K562 (cell line): Measurements from ENCODE around the gene CCDC85A. TPM values are rescaled to one million over a fixed set of nuclear protein-coding genes. Genes with fewer than 3 reads are reported as not detected.

Experiments
- ATAC-seq: fragments of 200-7000 bp; cut with Tn5 transposase; 3 replicates; pipeline ENCODE4 v1.9.1; 2020; ENCODE audit warnings: moderate library complexity
- BruUV-seq: library from RNA; stranded (reverse); fragments of 400-500 nt; replicated peaks from 2 replicates; lab custom pipeline; 2021; lab: Mats Ljungman, UMichigan
- CTCF ChIA-PET: fragments of 300-600 bp; formaldehyde crosslinking; extraction: SDS; loops from one replicate; lab custom pipeline; 2021; ENCODE audit warnings: low intra/inter-chr PET ratio; lab: Yijun Ruan, JAX
- POLR2A ChIA-PET: fragments of 300-600, 350-650 bp; sonication (Branson Sonifier 250); formaldehyde crosslinking; extraction: SDS; loops from one replicate; lab custom pipeline; 2021; ENCODE audit warnings: antibody characterized with exemption, inconsistent platforms; lab: Yijun Ruan, JAX
- DNase-seq, 4 experiments: peaks; one replicate each; pipeline versions ENCODE4 v3.0.0 to v3.0.0-alpha.2; 2011 to 2018; ENCODE audit warnings: low spot score in 3 of 4, mixed read lengths in 3 of 4; ENCODE audit errors: extremely low read depth in 1 of 4
- FAIRE-seq: peaks from 2 replicates; lab custom pipeline; 2011; peaks lifted over from hg19 to GRCh38; lab: Jason Lieb, UNC
- H2AFZ ChIP-seq: 2 replicates; pipeline ENCODE4 v1.6.0; 2011; ENCODE audit warnings: low read depth, low read length, control low read depth, inconsistent platforms
- H3K27ac ChIP-seq: fragments of 200-600 bp; 3 replicates; pipeline ENCODE4 v1.8.0; 2011; ENCODE audit warnings: low read depth, mild to moderate bottlenecking, control low read depth, inconsistent platforms, low read length, moderate library complexity, mixed read lengths; ENCODE audit errors: extremely low read depth
- H3K27me3 ChIP-seq, 2 experiments: fragments of 300-600 bp in 1 of 2; 2 replicates in 1 of 2; 3 replicates in 1 of 2; pipeline versions ENCODE4 v1.6.0 to v1.8.0; 2011; ENCODE audit warnings: inconsistent platforms in 2 of 2, low read length in 2 of 2, mild to moderate bottlenecking in 1 of 2, mixed read lengths in 1 of 2, moderate library complexity in 1 of 2; ENCODE audit not compliant: control insufficient read depth in 2 of 2, insufficient read depth in 2 of 2
- H3K36me3 ChIP-seq: fragments of 300-600 bp; 3 replicates; pipeline ENCODE4 v1.8.0; 2011; ENCODE audit warnings: mild to moderate bottlenecking, low read length, inconsistent platforms; ENCODE audit not compliant: control insufficient read depth, insufficient read depth
- H3K4me1 ChIP-seq, 2 experiments: fragments of 200-600 bp in 1 of 2; replicated peaks in 1 of 2; 2 replicates in 1 of 2; 3 replicates in 1 of 2; pipeline versions ENCODE4 v1.5.1 to v1.8.0; 2011; ENCODE audit warnings: inconsistent platforms in 2 of 2, low read length in 2 of 2, mild to moderate bottlenecking in 1 of 2, mixed read lengths in 1 of 2, moderate library complexity in 1 of 2; ENCODE audit not compliant: control insufficient read depth in 2 of 2, insufficient read depth in 2 of 2
- H3K4me2 ChIP-seq: 2 replicates; pipeline ENCODE4 v1.6.1; 2011; ENCODE audit warnings: low read length, control low read depth, inconsistent platforms, mixed read lengths; ENCODE audit not compliant: insufficient read depth
- H3K4me3 ChIP-seq: fragments of 200-600 bp; sonication (generic), shearing (Covaris generic); 2 replicates; pipeline ENCODE4 v1.5.1; 2016; ENCODE audit warnings: control low read depth, inconsistent platforms
- H3K79me2 ChIP-seq: fragments of 200-600 bp; 3 replicates; pipeline ENCODE4 v1.8.0; 2011; ENCODE audit warnings: low read length, inconsistent platforms; ENCODE audit not compliant: control insufficient read depth, insufficient read depth
- H3K9ac ChIP-seq, 2 experiments: 2 replicates each; pipeline versions ENCODE4 v1.6.0 to v1.6.1; 2011; ENCODE audit warnings: low read depth in 2 of 2, low read length in 2 of 2, control low read depth in 1 of 2, inconsistent platforms in 1 of 2, mild to moderate bottlenecking in 1 of 2, mixed read lengths in 1 of 2; ENCODE audit not compliant: insufficient read depth in 1 of 2
- H3K9me1 ChIP-seq: one replicate; pipeline ENCODE4 v1.6.0; 2011; ENCODE audit warnings: inconsistent platforms, mild to moderate bottlenecking, low read length, moderate library complexity; ENCODE audit not compliant: control insufficient read depth, insufficient read depth
- H3K9me3 ChIP-seq: replicated peaks from 2 replicates; pipeline ENCODE4 v1.5.1; 2011; ENCODE audit warnings: low read depth, low read length, inconsistent platforms; ENCODE audit not compliant: control insufficient read depth, insufficient read depth
- H4K20me1 ChIP-seq: replicated peaks from 2 replicates; pipeline ENCODE4 v1.6.1; 2011; ENCODE audit warnings: low read length, inconsistent platforms, mixed read lengths; ENCODE audit not compliant: control insufficient read depth, insufficient read depth
- ARID1B ChIP-seq: fragments of 450-650 bp; IDR thresholded peaks from 2 replicates; pipeline ENCODE4 v1.6.1; 2016; ENCODE audit warnings: antibody characterized with exemption, mild to moderate bottlenecking, inconsistent platforms
- ESRRB ChIP-seq: fragments of 250-450 bp; sonication (Bioruptor Pico); IDR thresholded peaks from 2 replicates; pipeline ENCODE4 v1.5.0; 2020; ENCODE audit warnings: mild to moderate bottlenecking, moderate library complexity, borderline replicate concordance
- FOXM1 ChIP-seq, 2 experiments: fragments of 450-650 bp in 1 of 2; sonication (generic) in 1 of 2; formaldehyde crosslinking in 1 of 2; IDR thresholded peaks; 2 replicates each; pipeline versions ENCODE4 v1.6.1 to v1.9.0; 2017 to 2022; ENCODE audit warnings: low read depth in 2 of 2, mild to moderate bottlenecking in 2 of 2, missing genetic modification reagents in 1 of 2, moderate library complexity in 1 of 2
- NCOA1 ChIP-seq: fragments of 450-650 bp; IDR thresholded peaks from 2 replicates; pipeline ENCODE4 v1.6.1; 2016; ENCODE audit warnings: low read depth
- POLR2A ChIP-seq: fragments of 450-650 bp; conservative IDR thresholded peaks from 2 replicates; pipeline ENCODE4 v1.6.1; 2016
- PTRF ChIP-seq: fragments of 450-650 bp; IDR thresholded peaks from 2 replicates; pipeline ENCODE4 v1.6.1; 2016; ENCODE audit warnings: mild to moderate bottlenecking, missing genetic modification characterization, missing compliant biosample characterization
- SIN3A ChIP-seq, 2 experiments: fragments of 150-350 bp in 1 of 2; IDR thresholded peaks; 2 replicates each; pipeline ENCODE4 v1.6.1; 2011 to 2016; ENCODE audit warnings: borderline replicate concordance in 2 of 2, low read depth in 2 of 2, low read length in 2 of 2, mild to moderate bottlenecking in 2 of 2, moderate library complexity in 2 of 2; ENCODE audit not compliant: control insufficient read depth in 1 of 2
- SIRT6 ChIP-seq: IDR thresholded peaks from one replicate; pipeline ENCODE4 v1.6.1; 2012; ENCODE audit warnings: low read depth, mild to moderate bottlenecking, control low read depth, inconsistent platforms, low read length, moderate library complexity
- YBX1 ChIP-seq: fragments of 450-650 bp; IDR thresholded peaks from 2 replicates; pipeline ENCODE4 v1.7.1; 2016; ENCODE audit warnings: mild to moderate bottlenecking
- ZKSCAN1 ChIP-seq: fragments of 150-350 bp; IDR thresholded peaks from 2 replicates; pipeline ENCODE4 v1.6.1; 2016; ENCODE audit warnings: low read depth, low read length
- ZNF224 ChIP-seq: sonication (generic); formaldehyde crosslinking; IDR thresholded peaks from 2 replicates; pipeline ENCODE4 v1.8.0; 2022; ENCODE audit warnings: mild to moderate bottlenecking, missing genetic modification reagents
- ZNF785 ChIP-seq: fragments of 250-450 bp; sonication (Bioruptor Pico); IDR thresholded peaks from 2 replicates; pipeline ENCODE4 v1.4.0; 2020; ENCODE audit warnings: mild to moderate bottlenecking
- WGBS: fragments of 100-300 bp; shearing (Covaris generic); methylation state at CpG from one replicate; pipeline ENCODE4 v1.1.6; 2016; ENCODE audit warnings: low coverage, mixed read lengths; ENCODE audit not compliant: insufficient coverage; ENCODE audit errors: missing lambda C conversion rate; 5-methylcytosine and 5-hydroxymethylcytosine counted together
- in situ Hi-C: fragments of 300-500 bp; cut with MboI; formaldehyde crosslinking; loops from 4 replicates; pipeline ENCODE4 v1.15.0; 2018; ENCODE audit warnings: inconsistent platforms, mixed read lengths
- intact Hi-C: fragments of 100-400 bp; cut with micrococcal nuclease; formaldehyde crosslinking; loops from 2 replicates; pipeline ENCODE4 v1.14.2; 2022
- polyA plus RNA-seq, 8 experiments: library from polyadenylated mRNA; depleted of rRNA in 4 of 8; stranded (reverse) in 5 of 8; unstranded in 3 of 8; fragments of >200 nt; fragmentation: Nextera tagmentation in 2 of 8; fragmentation: Illumina TruSeq in 1 of 8; extraction: Ambion mirVana in 2 of 8; extraction: Trizol in 1 of 8; gene quantifications; 2 replicates each; pipeline versions ENCODE4 v1.2.1 to v1.2.3, GENCODE V29; 2011 to 2014; ENCODE audit warnings: inconsistent platforms in 1 of 8, missing spikeins in 1 of 8
- total RNA-seq, 7 experiments: library from RNA; depleted of rRNA in 6 of 7; stranded (reverse); fragments of >200 nt in 6 of 7; fragmentation: Illumina TruSeq in 2 of 7; extraction: Trizol in 2 of 7; gene quantifications; 2 replicates each; pipeline versions ENCODE4 v1.2.1 to v1.2.3, GENCODE V29; 2011 to 2021; ENCODE audit warnings: low replicate concordance in 1 of 7
- TF ChIP-seq, protein P1 (sequence below): IDR thresholded peaks from 2 replicates; pipeline ENCODE4 v1.6.1; 2014; ENCODE audit warnings: antibody characterized with exemption
- TF ChIP-seq, protein P2 (sequence below): IDR thresholded peaks from 2 replicates; pipeline ENCODE4 v1.6.1; 2012; ENCODE audit warnings: low read depth, low read length, improper control_type of control experiment, borderline replicate concordance
- TF ChIP-seq, protein P3 (sequence below): sonication (generic); formaldehyde crosslinking; IDR thresholded peaks from 2 replicates; pipeline ENCODE4 v1.8.0; 2022; ENCODE audit warnings: mild to moderate bottlenecking, missing genetic modification reagents, borderline replicate concordance
- TF ChIP-seq, protein P4 (sequence below): sonication (generic); formaldehyde crosslinking; IDR thresholded peaks from 2 replicates; pipeline ENCODE4 v1.8.1; 2023; ENCODE audit warnings: mild to moderate bottlenecking, missing genetic modification reagents, moderate library complexity
- TF ChIP-seq, protein P5 (sequence below): fragments of 250-450 bp; sonication (Bioruptor Pico); IDR thresholded peaks from 2 replicates; pipeline ENCODE4 v1.8.0; 2022; ENCODE audit warnings: moderate library complexity, mild to moderate bottlenecking, inconsistent platforms

The CCDC85A gene
- total and polyA plus RNA-seq, 9 of the 15 experiments (the other 6 are each of a cell fraction or from before 2014, with no cell fraction given): 0.03 to 0.14 (median 0.10) TPM; not detected in 5

DNA sequence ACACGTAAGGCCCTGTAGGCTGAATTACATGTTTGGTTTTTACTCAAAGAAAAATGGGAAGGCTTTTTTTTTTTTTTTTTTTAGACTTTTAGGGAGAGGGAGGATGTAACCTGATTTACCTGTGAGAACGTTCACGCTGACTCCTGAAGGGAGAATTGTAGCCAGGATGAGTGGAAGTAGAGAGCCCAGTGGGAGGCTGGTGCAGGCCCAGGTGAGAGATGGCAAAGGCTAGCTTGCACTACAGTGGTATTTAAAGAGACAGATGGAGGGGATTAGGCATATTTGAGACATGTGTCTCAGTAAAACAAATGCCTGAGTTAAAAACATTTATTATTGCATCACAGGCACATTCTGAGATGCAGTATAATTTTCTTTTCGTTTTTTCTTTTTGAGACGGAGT, 107.9 kb downstream of the CCDC85A start:
- intact Hi-C loops (loop anchor here (2.0 kb wide), 1 partner anchor 29 kb away; no protein-coding TSS in a partner anchor), in situ Hi-C loops (no loop called here)
- BruUV-seq: no TSS peak
- DNase-seq (no peak), FAIRE-seq (no peak), ATAC-seq (no peak)
- no peak overlapping the region for H3K4me3 ChIP-seq
- H3K4me2 ChIP-seq: no peak overlapping the region
- TF ChIP-seq ZNF224 (CRISPR knock-in tag): no peak
- TF ChIP-seq, protein P1, sequence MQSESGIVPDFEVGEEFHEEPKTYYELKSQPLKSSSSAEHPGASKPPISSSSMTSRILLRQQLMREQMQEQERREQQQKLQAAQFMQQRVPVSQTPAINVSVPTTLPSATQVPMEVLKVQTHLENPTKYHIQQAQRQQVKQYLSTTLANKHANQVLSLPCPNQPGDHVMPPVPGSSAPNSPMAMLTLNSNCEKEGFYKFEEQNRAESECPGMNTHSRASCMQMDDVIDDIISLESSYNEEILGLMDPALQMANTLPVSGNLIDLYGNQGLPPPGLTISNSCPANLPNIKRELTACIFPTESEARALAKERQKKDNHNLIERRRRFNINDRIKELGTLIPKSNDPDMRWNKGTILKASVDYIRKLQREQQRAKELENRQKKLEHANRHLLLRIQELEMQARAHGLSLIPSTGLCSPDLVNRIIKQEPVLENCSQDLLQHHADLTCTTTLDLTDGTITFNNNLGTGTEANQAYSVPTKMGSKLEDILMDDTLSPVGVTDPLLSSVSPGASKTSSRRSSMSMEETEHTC: no peak
- no peak for TF ChIP-seq PTRF (tag)
- TF ChIP-seq, protein P2, sequence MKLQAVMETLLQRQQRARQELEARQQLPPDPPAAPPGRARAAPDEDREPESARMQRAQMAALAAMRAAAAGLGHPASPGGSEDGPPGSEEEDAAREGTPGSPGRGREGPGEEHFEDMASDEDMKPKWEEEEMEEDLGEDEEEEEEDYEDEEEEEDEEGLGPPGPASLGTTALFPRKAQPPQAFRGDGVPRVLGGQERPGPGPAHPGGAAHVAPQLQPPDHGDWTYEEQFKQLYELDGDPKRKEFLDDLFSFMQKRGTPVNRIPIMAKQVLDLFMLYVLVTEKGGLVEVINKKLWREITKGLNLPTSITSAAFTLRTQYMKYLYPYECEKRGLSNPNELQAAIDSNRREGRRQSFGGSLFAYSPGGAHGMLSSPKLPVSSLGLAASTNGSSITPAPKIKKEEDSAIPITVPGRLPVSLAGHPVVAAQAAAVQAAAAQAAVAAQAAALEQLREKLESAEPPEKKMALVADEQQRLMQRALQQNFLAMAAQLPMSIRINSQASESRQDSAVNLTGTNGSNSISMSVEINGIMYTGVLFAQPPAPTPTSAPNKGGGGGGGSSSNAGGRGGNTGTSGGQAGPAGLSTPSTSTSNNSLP: no peak
- TF ChIP-seq, protein P3, sequence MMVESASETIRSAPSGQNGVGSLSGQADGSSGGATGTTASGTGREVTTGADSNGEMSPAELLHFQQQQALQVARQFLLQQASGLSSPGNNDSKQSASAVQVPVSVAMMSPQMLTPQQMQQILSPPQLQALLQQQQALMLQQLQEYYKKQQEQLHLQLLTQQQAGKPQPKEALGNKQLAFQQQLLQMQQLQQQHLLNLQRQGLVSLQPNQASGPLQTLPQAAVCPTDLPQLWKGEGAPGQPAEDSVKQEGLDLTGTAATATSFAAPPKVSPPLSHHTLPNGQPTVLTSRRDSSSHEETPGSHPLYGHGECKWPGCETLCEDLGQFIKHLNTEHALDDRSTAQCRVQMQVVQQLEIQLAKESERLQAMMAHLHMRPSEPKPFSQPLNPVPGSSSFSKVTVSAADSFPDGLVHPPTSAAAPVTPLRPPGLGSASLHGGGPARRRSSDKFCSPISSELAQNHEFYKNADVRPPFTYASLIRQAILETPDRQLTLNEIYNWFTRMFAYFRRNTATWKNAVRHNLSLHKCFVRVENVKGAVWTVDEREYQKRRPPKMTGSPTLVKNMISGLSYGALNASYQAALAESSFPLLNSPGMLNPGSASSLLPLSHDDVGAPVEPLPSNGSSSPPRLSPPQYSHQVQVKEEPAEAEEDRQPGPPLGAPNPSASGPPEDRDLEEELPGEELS (CRISPR knock-in tag): no peak
- TF ChIP-seq FOXM1 (IDR thresholded peaks at IDR 0.05; ENCODE audit: low read depth): no peak
- no peak for TF ChIP-seq FOXM1 (CRISPR knock-in tag; IDR thresholded peaks at IDR 0.05; ENCODE audit: low read depth)
- no peak for TF ChIP-seq ZKSCAN1
- no peak for TF ChIP-seq SIN3A (IDR thresholded peaks at IDR 0.05; ENCODE audit: borderline replicate concordance in 2 of 2, control insufficient read depth in 1 of 2, low read depth in 2 of 2, low read length in 2 of 2)
- TF ChIP-seq ESRRB (CRISPR knock-in tag): no peak
- TF ChIP-seq ARID1B: no peak
- no peak for TF ChIP-seq YBX1
- no peak for TF ChIP-seq NCOA1
- TF ChIP-seq, protein P4, sequence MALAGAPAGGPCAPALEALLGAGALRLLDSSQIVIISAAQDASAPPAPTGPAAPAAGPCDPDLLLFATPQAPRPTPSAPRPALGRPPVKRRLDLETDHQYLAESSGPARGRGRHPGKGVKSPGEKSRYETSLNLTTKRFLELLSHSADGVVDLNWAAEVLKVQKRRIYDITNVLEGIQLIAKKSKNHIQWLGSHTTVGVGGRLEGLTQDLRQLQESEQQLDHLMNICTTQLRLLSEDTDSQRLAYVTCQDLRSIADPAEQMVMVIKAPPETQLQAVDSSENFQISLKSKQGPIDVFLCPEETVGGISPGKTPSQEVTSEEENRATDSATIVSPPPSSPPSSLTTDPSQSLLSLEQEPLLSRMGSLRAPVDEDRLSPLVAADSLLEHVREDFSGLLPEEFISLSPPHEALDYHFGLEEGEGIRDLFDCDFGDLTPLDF (CRISPR knock-in tag): no peak
- TF ChIP-seq SIRT6: no peak
- TF ChIP-seq, protein P5, sequence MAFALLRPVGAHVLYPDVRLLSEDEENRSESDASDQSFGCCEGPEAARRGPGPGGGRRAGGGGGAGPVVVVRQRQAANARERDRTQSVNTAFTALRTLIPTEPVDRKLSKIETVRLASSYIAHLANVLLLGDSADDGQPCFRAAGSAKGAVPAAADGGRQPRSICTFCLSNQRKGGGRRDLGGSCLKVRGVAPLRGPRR (CRISPR knock-in tag): no peak
- no peak for TF ChIP-seq POLR2A
- no peak for TF ChIP-seq ZNF785 (CRISPR knock-in tag)
- H3K27me3 ChIP-seq: no peaks in the 10 kb centered on the region
- no peaks in the 10 kb centered on the region for H3K36me3 ChIP-seq
- POLR2A ChIA-PET: interaction anchor here (0.6 kb wide), 1 partner anchor 14 kb away, joined by 3 read pairs; no protein-coding TSS in a partner anchor
- CTCF ChIA-PET: no interaction called here
- H3K9ac ChIP-seq: no peak overlapping the region
- no peaks in the 10 kb centered on the region for H3K9me3 ChIP-seq
- no peaks in the 10 kb centered on the region for H3K79me2 ChIP-seq
- no peaks in the 10 kb centered on the region for H3K4me1 ChIP-seq
- H3K27ac ChIP-seq: no peak overlapping the region
- 4% methylated on average over 5 of the region's 5 CpGs for WGBS
- H2AFZ ChIP-seq: no peak overlapping the region
- no peaks in the 10 kb centered on the region for H4K20me1 ChIP-seq
- no peaks in the 10 kb centered on the region for H3K9me1 ChIP-seq
